ENCODE measurements around the gene HNRNPF. TPM values are rescaled to one million over a fixed set of nuclear protein-coding genes. Genes with fewer than 3 reads are reported as not detected.

The HNRNPF gene
- total and polyA plus RNA-seq, 2 donors (not counting 3 experiments of a cell fraction or from before 2014, with no cell fraction given) = 144 to 230 TPM

DNA sequence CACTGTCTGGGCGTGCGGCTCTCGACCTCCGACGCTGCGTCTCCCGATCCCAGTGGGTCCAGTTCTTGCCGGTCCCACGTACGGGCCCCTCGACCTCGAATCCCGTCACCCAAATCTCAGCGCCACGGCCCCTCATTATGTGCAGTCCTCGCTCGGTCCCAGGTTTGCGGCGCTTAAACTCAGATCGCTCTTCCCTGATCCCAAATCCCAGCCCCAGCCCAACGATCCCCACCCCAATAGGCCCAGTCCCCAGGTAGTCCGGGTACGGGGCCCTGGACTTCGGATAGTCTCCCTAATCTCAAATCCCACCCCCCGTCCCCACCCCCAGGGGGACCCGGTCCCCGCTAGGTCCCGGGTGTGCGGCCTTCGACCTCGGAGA lies 666 bp downstream of the HNRNPF start:
- ChIA-PET POLR2A (interaction anchor here (1.1 kb wide), 1 partner anchor 12 kb away, joined by 4 read pairs; no protein-coding TSS in a partner anchor), CTCF (interaction anchor here (1.1 to 1.7 kb wide), 5 partner anchors 10 to 28 kb away, joined by 4 to 17 read pairs (median 8); partner anchors contain the start of gene ZNF487)
- Histone ChIP-seq H3K4me3 (replicated peaks in 1 of 3; ENCODE audit: insufficient read depth in 1 of 3, low read depth in 1 of 3, low read length in 3 of 3) (peak overlapping the region; percentile 70 to 89 (median 80)), H3K36me3 (ENCODE audit: control insufficient read depth in 2 of 2, extremely low read depth in 1 of 2, insufficient read depth in 2 of 2, low read length in 2 of 2) (peaks cover 0 to 2% of the 10 kb centered on the region in 2 experiments), H3K9me3 (replicated peaks; ENCODE audit: control insufficient read depth, insufficient read depth, low read length) (no peaks in the 10 kb centered on the region), H3K4me1 (ENCODE audit: control insufficient read depth, extremely low read depth, insufficient read depth, low read length) (peaks cover 23% of the 10 kb centered on the region), H3K9me1 (replicated peaks; ENCODE audit: control insufficient read depth, extremely low read depth, insufficient read depth, low read length) (no peaks in the 10 kb centered on the region), H3K4me2 (ENCODE audit: insufficient read depth, low read length) (peak overlapping the region; percentile 78), H3K9ac (replicated peaks; ENCODE audit: extremely low read depth, insufficient read depth, low read length) (peak overlapping the region; percentile 96), H3K79me2 (ENCODE audit: control insufficient read depth, insufficient read depth, low read length) (peaks cover 52% of the 10 kb centered on the region), H4K20me1 (replicated peaks; ENCODE audit: control insufficient read depth, extremely low read depth, insufficient read depth, low read length) (no peaks in the 10 kb centered on the region), H3K27me3 (ENCODE audit: control insufficient read depth in 2 of 2, insufficient read depth in 2 of 2, low read length in 2 of 2) (no peaks in the 10 kb centered on the region), H2AFZ (ENCODE audit: low read depth, low read length) (no peak overlapping the region), H3K27ac (ENCODE audit: insufficient read depth, low read depth, low read length) (peak overlapping the region; percentile 97)
- TF ChIP-seq, protein P1, sequence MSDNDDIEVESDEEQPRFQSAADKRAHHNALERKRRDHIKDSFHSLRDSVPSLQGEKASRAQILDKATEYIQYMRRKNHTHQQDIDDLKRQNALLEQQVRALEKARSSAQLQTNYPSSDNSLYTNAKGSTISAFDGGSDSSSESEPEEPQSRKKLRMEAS (IDR thresholded peaks at IDR 0.05; ENCODE audit: insufficient read depth, insufficient read length) = no peak
- TF ChIP-seq FOS (IDR thresholded peaks at IDR 0.05; ENCODE audit: borderline replicate concordance, insufficient read depth, low read length) = no peak
- TF ChIP-seq GATA2 (IDR thresholded peaks at IDR 0.05; ENCODE audit: insufficient read depth, insufficient read length, low read depth, low read length) = no peak
- no peak for TF ChIP-seq POLR2A (IDR thresholded peaks at IDR 0.05; ENCODE audit: low read depth, low read length)
- TF ChIP-seq EZH2 (IDR thresholded peaks at IDR 0.05; ENCODE audit: borderline replicate concordance, low read depth, low read length, severe bottlenecking) = no peak
- TF ChIP-seq POLR2AphosphoS5 (IDR thresholded peaks at IDR 0.05; ENCODE audit: insufficient read depth, low read depth, low read length) = no peak
- no peak for TF ChIP-seq JUN (IDR thresholded peaks at IDR 0.05; ENCODE audit: borderline replicate concordance, insufficient read depth, insufficient read length, low read depth)
- no peak for TF ChIP-seq MYC (IDR thresholded peaks at IDR 0.05; ENCODE audit: low read depth, low read length)
- TF ChIP-seq CTCF (IDR thresholded peaks at IDR 0.05; ENCODE audit: extremely low read depth in 1 of 2, insufficient read depth in 1 of 2, low read depth in 1 of 2, low read length in 2 of 2) = no peak
- no TSS peak for BruUV-seq (replicated peaks)
- FAIRE-seq (no peak), DNase-seq (ENCODE audit: low read depth, low spot score) (peak; percentile 38)
- intact Hi-C loops (cut with micrococcal nuclease) = loop anchor here (1.0 to 5.0 kb wide), 2 partner anchors 28 to 271 kb away; partner anchors contain the start of gene CSGALNACT2
- dilution Hi-C loops (cut with MboI; ENCODE audit: extremely low pct_ligation_motif_present, low sequenced_read_pairs) = no loop called here
